ENCODE results near the gene HSCB.

- TF ChIP-seq, protein P1, sequence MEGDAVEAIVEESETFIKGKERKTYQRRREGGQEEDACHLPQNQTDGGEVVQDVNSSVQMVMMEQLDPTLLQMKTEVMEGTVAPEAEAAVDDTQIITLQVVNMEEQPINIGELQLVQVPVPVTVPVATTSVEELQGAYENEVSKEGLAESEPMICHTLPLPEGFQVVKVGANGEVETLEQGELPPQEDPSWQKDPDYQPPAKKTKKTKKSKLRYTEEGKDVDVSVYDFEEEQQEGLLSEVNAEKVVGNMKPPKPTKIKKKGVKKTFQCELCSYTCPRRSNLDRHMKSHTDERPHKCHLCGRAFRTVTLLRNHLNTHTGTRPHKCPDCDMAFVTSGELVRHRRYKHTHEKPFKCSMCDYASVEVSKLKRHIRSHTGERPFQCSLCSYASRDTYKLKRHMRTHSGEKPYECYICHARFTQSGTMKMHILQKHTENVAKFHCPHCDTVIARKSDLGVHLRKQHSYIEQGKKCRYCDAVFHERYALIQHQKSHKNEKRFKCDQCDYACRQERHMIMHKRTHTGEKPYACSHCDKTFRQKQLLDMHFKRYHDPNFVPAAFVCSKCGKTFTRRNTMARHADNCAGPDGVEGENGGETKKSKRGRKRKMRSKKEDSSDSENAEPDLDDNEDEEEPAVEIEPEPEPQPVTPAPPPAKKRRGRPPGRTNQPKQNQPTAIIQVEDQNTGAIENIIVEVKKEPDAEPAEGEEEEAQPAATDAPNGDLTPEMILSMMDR (IDR thresholded peaks at IDR 0.05; ENCODE audit: low read length), result no peak
- TF ChIP-seq EZH2 (IDR thresholded peaks at IDR 0.05; ENCODE audit: borderline replicate concordance, low read length), result no peak
These were observed 50.1 kb downstream of the HSCB start for GRCh38 chr22:28791841-28792490.
